Lung (tissue), 12 donors: ENCODE measurements around the gene TMEM161B. TPM values are rescaled to one million over a fixed set of nuclear protein-coding genes. Genes with fewer than 3 reads are reported as not detected.
"Not testable (repeated sequence)": the region's sequence is repeated elsewhere in the genome, so short reads cannot be mapped to it uniquely, and the experiment has no call there.

Experiments used
- ATAC-seq: fragments of 200-7000 bp; cut with Tn5 transposase; one replicate; pipeline ENCODE4 v1.9.1; 2020; ENCODE audit warnings: moderate number of reproducible peaks; ENCODE audit not compliant: insufficient read depth, low FRiP score
- DNase-seq, 3 donors: peaks; one replicate each; pipeline ENCODE4 v3.0.0-alpha.2; 2013 to 2017
- H3K27ac ChIP-seq, 2 donors: one replicate each; pipeline ENCODE4 v1.5.1; 2013; ENCODE audit warnings: mild to moderate bottlenecking in 2 of 2, moderate library complexity in 2 of 2, control low read depth in 1 of 2, inconsistent platforms in 1 of 2, low read depth in 1 of 2, low read length in 1 of 2
- H3K27me3 ChIP-seq, 3 donors: one replicate each; pipeline ENCODE4 v1.5.1; 2013; ENCODE audit warnings: low read length in 2 of 3; ENCODE audit not compliant: control insufficient read depth in 3 of 3, insufficient read depth in 3 of 3
- H3K36me3 ChIP-seq, 4 donors: one replicate each; pipeline ENCODE4 v1.5.1; 2013; ENCODE audit warnings: low read length in 4 of 4, mild to moderate bottlenecking in 1 of 4, moderate library complexity in 1 of 4; ENCODE audit not compliant: control insufficient read depth in 4 of 4, insufficient read depth in 4 of 4
- H3K4me1 ChIP-seq, 5 donors: one replicate each; pipeline ENCODE4 v1.5.1; 2013; ENCODE audit warnings: low read length in 5 of 5, mild to moderate bottlenecking in 2 of 5, moderate library complexity in 1 of 5; ENCODE audit not compliant: control insufficient read depth in 5 of 5, insufficient read depth in 5 of 5
- H3K4me3 ChIP-seq: one replicate; pipeline ENCODE4 v1.5.1; 2013; ENCODE audit warnings: mild to moderate bottlenecking, control low read depth, moderate library complexity
- H3K9ac ChIP-seq, 2 donors: one replicate each; pipeline ENCODE4 v1.5.1; 2013; ENCODE audit warnings: low read length in 2 of 2, control low read depth in 1 of 2; ENCODE audit not compliant: insufficient read depth in 1 of 2
- H3K9me3 ChIP-seq, 4 donors: one replicate each; pipeline ENCODE4 v1.5.1; 2013; ENCODE audit warnings: low read length in 3 of 4, mild to moderate bottlenecking in 1 of 4, moderate library complexity in 1 of 4; ENCODE audit not compliant: control insufficient read depth in 4 of 4, insufficient read depth in 3 of 4
- CTCF ChIP-seq: IDR thresholded peaks from 2 replicates; pipeline ENCODE4 v1.5.1; 2012; ENCODE audit warnings: mild to moderate bottlenecking; ENCODE audit errors: control extremely low read depth, extremely low read depth
- WGBS, 2 donors: extraction: QIAGEN DNeasy Blood & Tissue Kit; methylation state at CpG; one replicate each; pipeline ENCODE4 v1.1.7; 2013; 5-methylcytosine and 5-hydroxymethylcytosine counted together
- polyA plus RNA-seq, 2 donors: library from polyadenylated mRNA; stranded (reverse); fragments of 200-250 nt; gene quantifications; one replicate each; pipeline ENCODE4 v1.2.1, GENCODE V29; 2013
- total RNA-seq, 2 donors: library from RNA; depleted of rRNA in 1 of 2; stranded (reverse); fragments of >200 nt in 1 of 2; gene quantifications; one replicate each; pipeline ENCODE4 v1.2.1, GENCODE V29; 2014 to 2021
- donor health status: control.
- donor health status: control.
- donor health status: Bipolar disorder and iron deficiency.
- donor health status: healthy.
- donor health status: DM: yes; HTN: yes; CAD: no.

Gene TMEM161B
- total and polyA plus RNA-seq, 4 donors, result 5.2 to 48.4 (median 9.6) TPM

GRCh38 chr5:88245241-88245892, 23.3 kb downstream of the TMEM161B start:
- Histone ChIP-seq H3K4me1 (peaks cover 0 to 13% (median 0%) of the 10 kb centered on the region in 5 donors), H3K27me3 (no peaks in the 10 kb centered on the region), H3K9ac (no peak overlapping the region), H3K4me3 (no peak overlapping the region), H3K9me3 (no peaks in the 10 kb centered on the region), H3K36me3 (peaks cover 0 to under 1% (median under 1%) of the 10 kb centered on the region in 4 donors), H3K27ac (no peak overlapping the region)
- DNase-seq (no peak), ATAC-seq (no peak)
- TF ChIP-seq CTCF, result no peak
- WGBS, 2 donors, result 86 to 88% methylated on average over 1 of the region's 1 CpG

GRCh38 chr5:88244686-88245085, 24.0 kb downstream of the TMEM161B start:
- H3K27me3 ChIP-seq, result no peaks in the 10 kb centered on the region
- H3K4me3 ChIP-seq, result no peak overlapping the region
- no peak overlapping the region for H3K27ac ChIP-seq

GRCh38 chr5:88243493-88243892, 25.2 kb downstream of the TMEM161B start:
- not testable (repeated sequence) for H3K4me3 ChIP-seq, ATAC-seq
- 91 to 95% methylated on average over 2 of the region's 2 CpGs for WGBS, 2 donors

More at GRCh38 chr5:88244686-88245085, 24.0 kb downstream of the TMEM161B start:
- Histone ChIP-seq H3K9ac (no peak overlapping the region), H3K4me1 (peaks cover 0 to 6% (median 0%) of the 10 kb centered on the region in 5 donors), H3K9me3 (no peaks in the 10 kb centered on the region), H3K36me3 (peaks cover 0 to 2% (median 2%) of the 10 kb centered on the region in 4 donors)
- ATAC-seq (no peak), DNase-seq (peak in 2 of 3 donors; percentile 16 to 38)
- WGBS, 2 donors, result 81 to 88% methylated on average over 2 of the region's 2 CpGs
- no peak for TF ChIP-seq CTCF

GRCh38 chr5:88238732-88239131, 29.9 kb downstream of the TMEM161B start:
- H3K9me3 ChIP-seq, result no peaks in the 10 kb centered on the region
- DNase-seq (no peak), ATAC-seq (no peak)
- H3K27me3 ChIP-seq, result no peaks in the 10 kb centered on the region
- no peaks in the 10 kb centered on the region for H3K4me1 ChIP-seq
- TF ChIP-seq CTCF, result no peak
- H3K9ac ChIP-seq, result no peak overlapping the region
- 94 to 98% methylated on average over 4 of the region's 4 CpGs for WGBS, 2 donors
- no peak overlapping the region for H3K4me3 ChIP-seq
- no peak overlapping the region for H3K27ac ChIP-seq
- H3K36me3 ChIP-seq, result peaks cover 0 to 10% (median 2%) of the 10 kb centered on the region in 4 donors

More at GRCh38 chr5:88243493-88243892, 25.2 kb downstream of the TMEM161B start:
- not testable (repeated sequence) for H3K9ac ChIP-seq, H3K36me3 ChIP-seq, H3K4me1 ChIP-seq, H3K27ac ChIP-seq, H3K9me3 ChIP-seq, H3K27me3 ChIP-seq, DNase-seq
